Measurements from ENCODE around the gene COL8A2.

DNA sequence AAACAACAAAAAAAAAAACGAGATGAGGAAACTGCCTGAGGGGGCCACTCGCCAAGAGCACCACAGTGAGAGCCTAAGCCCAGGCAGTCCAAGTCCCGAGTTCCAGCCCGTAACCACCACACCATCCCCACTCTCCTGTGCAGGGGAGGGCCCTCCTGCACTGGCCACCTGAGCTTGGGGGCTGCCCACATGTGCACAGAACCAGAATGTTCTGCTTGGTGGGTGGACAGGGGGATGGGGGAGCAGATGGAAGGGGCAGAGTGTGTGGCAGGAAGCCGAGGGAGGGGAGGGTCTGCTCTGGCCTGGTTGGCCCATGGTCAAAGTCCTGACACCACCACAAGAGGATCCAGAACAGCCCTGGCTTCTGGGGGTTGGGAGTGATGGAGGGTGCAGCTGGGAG is 18.8 kb downstream of the COL8A2 start:
- no peak for TF ChIP-seq POLR2A (IDR thresholded peaks at IDR 0.05; ENCODE audit: low read length)
- TF ChIP-seq GATA1 (IDR thresholded peaks at IDR 0.05; ENCODE audit: low read depth, low read length), result no peak
